CD4-positive, alpha-beta memory T cell (primary cell): ENCODE results near the gene DAZAP2. TPM values are rescaled to one million over a fixed set of nuclear protein-coding genes. Genes with fewer than 3 reads are reported as not detected.
"Not testable (repeated sequence)": the region's sequence is repeated elsewhere in the genome, so short reads cannot be mapped to it uniquely, and the experiment has no call there.

Experiments used
- CTCF ChIA-PET: fragments of 350-600 bp; sonication (Branson Sonifier 250); formaldehyde crosslinking; loops from one replicate; lab custom pipeline; 2021; ENCODE audit warnings: inconsistent platforms; ENCODE audit not compliant: partially characterized antibody; lab: Charles Lee
- POLR2A ChIA-PET: fragments of 350-600 bp; sonication (Branson Sonifier 250); formaldehyde crosslinking; loops from one replicate; lab custom pipeline; 2021; ENCODE audit not compliant: partially characterized antibody; lab: Charles Lee
- DNase-seq, 5 donors: peaks; one replicate each; pipeline versions ENCODE4 v3.0.0 to v3.0.0-alpha.2; 2020 to 2022; ENCODE audit warnings: mixed read lengths in 1 of 5
- H3K27ac ChIP-seq: one replicate; pipeline ENCODE4 v1.7.0; 2013; ENCODE audit warnings: low read depth, low read length
- H3K27me3 ChIP-seq: 2 replicates; pipeline ENCODE4 v1.7.0; 2013; ENCODE audit warnings: mild to moderate bottlenecking, low read length, moderate library complexity; ENCODE audit not compliant: insufficient read depth
- H3K36me3 ChIP-seq: 2 replicates; pipeline ENCODE4 v1.7.0; 2013; ENCODE audit warnings: mild to moderate bottlenecking, low read length, moderate library complexity; ENCODE audit not compliant: insufficient read depth
- H3K4me1 ChIP-seq: 2 replicates; pipeline ENCODE4 v1.7.0; 2013; ENCODE audit warnings: mild to moderate bottlenecking, low read length, moderate library complexity; ENCODE audit not compliant: insufficient read depth
- H3K4me3 ChIP-seq, 2 donors: one replicate each; pipeline ENCODE4 v1.7.0; 2013; ENCODE audit warnings: low read length in 2 of 2, mild to moderate bottlenecking in 1 of 2
- H3K9me3 ChIP-seq, 2 donors: one replicate each; pipeline ENCODE4 v1.7.0; 2013; ENCODE audit warnings: low read length in 2 of 2, control low read depth in 1 of 2; ENCODE audit not compliant: control insufficient read depth in 1 of 2
- H3K27ac Mint-ChIP-seq, 7 donors: one replicate each; pipeline ENCODE4 v1.8.0; 2020 to 2021; ENCODE audit warnings: mixed read lengths in 7 of 7, mild to moderate bottlenecking in 6 of 7, inconsistent platforms in 3 of 7, moderate library complexity in 3 of 7
- H3K27me3 Mint-ChIP-seq, 2 donors: one replicate each; pipeline ENCODE4 v1.8.0; 2020 to 2021; ENCODE audit warnings: mixed read lengths in 2 of 2
- H3K36me3 Mint-ChIP-seq, 2 donors: one replicate each; pipeline ENCODE4 v1.8.0; 2020 to 2021; ENCODE audit warnings: mixed read lengths in 2 of 2, inconsistent platforms in 1 of 2, mild to moderate bottlenecking in 1 of 2
- H3K4me1 Mint-ChIP-seq, 4 donors: one replicate each; pipeline ENCODE4 v1.8.0; 2020 to 2021; ENCODE audit warnings: mixed read lengths in 4 of 4, mild to moderate bottlenecking in 1 of 4
- H3K4me3 Mint-ChIP-seq, 8 donors: one replicate each; pipeline ENCODE4 v1.8.0; 2020 to 2021; ENCODE audit warnings: mixed read lengths in 8 of 8, mild to moderate bottlenecking in 7 of 8, moderate library complexity in 6 of 8, inconsistent platforms in 3 of 8
- H3K9me3 Mint-ChIP-seq, 8 donors: one replicate each; pipeline ENCODE4 v1.8.0; 2020 to 2021; ENCODE audit warnings: mixed read lengths in 8 of 8, mild to moderate bottlenecking in 5 of 8, inconsistent platforms in 3 of 8, moderate library complexity in 1 of 8
- intact Hi-C: fragments of 100-400 bp; cut with micrococcal nuclease; formaldehyde crosslinking; loops from one replicate; pipeline ENCODE4 v1.15.1; 2023
- polyA plus RNA-seq, 2 donors: library from polyadenylated mRNA; unstranded; fragments of 300-500 nt; fragmentation: Illumina TruSeq; gene quantifications; one replicate each; pipeline ENCODE4 v1.2.3, GENCODE V29; 2021
- total RNA-seq, 2 experiments: library from RNA; stranded (reverse); gene quantifications; one replicate each; pipeline ENCODE4 v1.2.3, GENCODE V29; 2021

DAZAP2 gene
- total and polyA plus RNA-seq, 4 experiments from 2014 or later: 275 to 2,333 (median 804) TPM

DNA sequence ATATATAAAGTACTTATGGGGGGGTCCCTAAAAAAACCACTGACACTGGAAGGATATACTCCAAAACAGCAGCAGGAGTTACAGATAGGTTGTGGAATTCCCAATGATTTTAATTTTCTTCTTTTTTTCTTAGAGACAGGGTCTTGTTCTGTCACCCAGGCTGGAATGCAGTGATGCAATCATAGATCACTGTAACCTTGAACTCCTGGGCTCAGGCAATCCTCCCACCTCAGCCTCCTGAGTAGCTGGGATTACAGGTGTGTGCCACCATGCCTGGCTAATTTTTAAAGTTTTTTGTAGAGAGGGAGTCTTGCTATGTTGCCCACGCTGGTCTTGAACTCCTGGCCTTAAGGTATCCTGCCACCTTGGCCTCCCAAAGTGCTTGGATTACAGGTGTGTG is 21.0 kb downstream of the DAZAP2 start:
- CTCF ChIA-PET: interaction anchor here (1.4 kb wide), 1 partner anchor 91 kb away, joined by 3 read pairs; no protein-coding TSS in a partner anchor
- H3K4me1 ChIP-seq, H3K27ac ChIP-seq, DNase-seq, POLR2A ChIA-PET, H3K9me3 Mint-ChIP-seq, H3K27me3 Mint-ChIP-seq, intact Hi-C loops, H3K36me3 ChIP-seq, H3K27me3 ChIP-seq, H3K9me3 ChIP-seq, H3K4me3 Mint-ChIP-seq, H3K4me3 ChIP-seq, H3K36me3 Mint-ChIP-seq: not testable (repeated sequence)
- Mint-ChIP-seq H3K27ac (peak overlapping the region in 1 of 7 donors; percentile 12), H3K4me1 (peaks cover 7 to 18% (median 11%) of the 10 kb centered on the region in 4 donors)

- no peaks in the 10 kb centered on the region for H3K27me3 Mint-ChIP-seq
- Histone ChIP-seq H3K27ac (no peak overlapping the region), H3K27me3 (no peaks in the 10 kb centered on the region), H3K9me3 (no peaks in the 10 kb centered on the region), H3K36me3 (no peaks in the 10 kb centered on the region), H3K4me3 (no peak overlapping the region), H3K4me1 (peaks cover 7% of the 10 kb centered on the region)
- H3K4me1 Mint-ChIP-seq: peaks cover 16 to 30% (median 20%) of the 10 kb centered on the region in 4 donors
- no peaks in the 10 kb centered on the region for H3K9me3 Mint-ChIP-seq
- POLR2A ChIA-PET: interaction anchor here (0.7 to 2.0 kb wide), 5 partner anchors 8 to 97 kb away, joined by 3 to 6 read pairs (median 5); partner anchors contain the start of genes DAZAP2 and SMAGP
- H3K36me3 Mint-ChIP-seq: peaks cover 2 to 4% of the 10 kb centered on the region in 2 donors
- peak overlapping the region in 4 of 7 donors; percentile 15 to 70 (median 45) for H3K27ac Mint-ChIP-seq
- intact Hi-C loops: no loop called here
- no peak for DNase-seq
- no peak overlapping the region for H3K4me3 Mint-ChIP-seq
- CTCF ChIA-PET: interaction anchor here (0.7 to 3.3 kb wide), 13 partner anchors 11 to 269 kb away, joined by 3 to 29 read pairs (median 4); no protein-coding TSS in a partner anchor
These were observed 24.1 kb downstream of the DAZAP2 start for GRCh38 chr12:51262758-51263177.

GRCh38 chr12:51263341-51263740 is 24.7 kb downstream of the DAZAP2 start:
- CTCF ChIA-PET: interaction anchor here (1.1 to 3.3 kb wide), 10 partner anchors 11 to 269 kb away, joined by 3 to 29 read pairs (median 4); no protein-coding TSS in a partner anchor
- DNase-seq: no peak
- Histone ChIP-seq H3K27ac (no peak overlapping the region), H3K4me3 (no peak overlapping the region), H3K27me3 (no peaks in the 10 kb centered on the region), H3K4me1 (peaks cover 7% of the 10 kb centered on the region), H3K9me3 (no peaks in the 10 kb centered on the region), H3K36me3 (no peaks in the 10 kb centered on the region)
- Mint-ChIP-seq H3K9me3 (no peaks in the 10 kb centered on the region), H3K4me3 (no peak overlapping the region), H3K27me3 (no peaks in the 10 kb centered on the region), H3K36me3 (peaks cover 2 to 4% of the 10 kb centered on the region in 2 donors), H3K4me1 (peaks cover 16 to 35% (median 20%) of the 10 kb centered on the region in 4 donors), H3K27ac (no peak overlapping the region)
- POLR2A ChIA-PET: interaction anchor here (0.6 to 2.0 kb wide), 4 partner anchors 19 to 78 kb away, joined by 3 to 6 read pairs (median 6); partner anchors contain the start of genes DAZAP2 and POU6F1
- intact Hi-C loops: no loop called here

DNA sequence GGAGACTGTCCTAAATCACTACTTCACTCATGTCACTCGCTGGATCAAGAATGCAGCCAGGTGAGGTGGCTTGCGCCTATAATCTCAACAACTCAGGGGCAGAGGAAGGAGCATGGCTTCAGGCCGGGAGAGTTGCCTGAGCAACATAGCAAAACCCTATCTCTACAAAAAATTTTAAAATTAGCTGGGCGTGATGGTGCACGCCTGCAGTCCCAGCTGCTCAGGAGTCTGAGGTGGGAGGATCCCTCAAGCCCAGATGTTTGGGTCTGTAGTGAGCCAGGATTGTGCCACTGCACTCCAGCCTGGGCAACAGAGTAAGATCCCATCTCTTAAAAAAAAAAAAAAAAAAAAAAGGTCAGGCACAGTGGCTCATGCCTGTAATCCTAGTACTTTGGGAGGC is 25.7 kb downstream of the DAZAP2 start:
- Mint-ChIP-seq H3K36me3 (peaks cover 2 to 4% of the 10 kb centered on the region in 2 donors), H3K4me3 (no peak overlapping the region), H3K27me3 (no peaks in the 10 kb centered on the region), H3K4me1 (peaks cover 21 to 42% (median 26%) of the 10 kb centered on the region in 4 donors), H3K27ac (peak overlapping the region in 1 of 7 donors; percentile 64), H3K9me3 (no peaks in the 10 kb centered on the region)
- Histone ChIP-seq H3K27me3 (no peaks in the 10 kb centered on the region), H3K36me3 (no peaks in the 10 kb centered on the region), H3K27ac (no peak overlapping the region), H3K4me3 (no peak overlapping the region), H3K9me3 (no peaks in the 10 kb centered on the region), H3K4me1 (peaks cover 13% of the 10 kb centered on the region)
- ChIA-PET POLR2A (no interaction called here), CTCF (interaction anchor here (0.7 to 3.3 kb wide), 4 partner anchors 56 to 86 kb away, joined by 3 to 29 read pairs (median 4); no protein-coding TSS in a partner anchor)
- intact Hi-C loops: no loop called here
- no peak for DNase-seq

GRCh38 chr12:51265024-51265423 is 26.4 kb downstream of the DAZAP2 start:
- Mint-ChIP-seq H3K36me3 (peaks cover 3 to 4% of the 10 kb centered on the region in 2 donors), H3K27ac (peak overlapping the region in 5 of 7 donors; percentile 5 to 43 (median 22)), H3K9me3 (no peaks in the 10 kb centered on the region), H3K4me1 (peaks cover 24 to 45% (median 29%) of the 10 kb centered on the region in 4 donors), H3K27me3 (no peaks in the 10 kb centered on the region), H3K4me3 (peak overlapping the region in 4 of 8 donors; percentile 11 to 60 (median 31))
- H3K36me3 ChIP-seq: no peaks in the 10 kb centered on the region
- no peaks in the 10 kb centered on the region for H3K27me3 ChIP-seq
- ChIA-PET POLR2A (no interaction called here), CTCF (interaction anchor here (0.7 to 3.3 kb wide), 2 partner anchors 77 to 85 kb away, joined by 4 to 29 read pairs; no protein-coding TSS in a partner anchor)
- peak in 4 of 5 donors; percentile 38 to 51 (median 49) for DNase-seq
- H3K4me3 ChIP-seq: no peak overlapping the region
- H3K9me3 ChIP-seq: no peaks in the 10 kb centered on the region
- intact Hi-C loops: no loop called here
- H3K27ac ChIP-seq: no peak overlapping the region
- peaks cover 16% of the 10 kb centered on the region for H3K4me1 ChIP-seq

- peaks cover 24% of the 10 kb centered on the region for H3K4me1 ChIP-seq
- Mint-ChIP-seq H3K36me3 (peaks cover 4 to 9% of the 10 kb centered on the region in 2 donors), H3K9me3 (no peaks in the 10 kb centered on the region), H3K4me1 (peaks cover 24 to 44% (median 30%) of the 10 kb centered on the region in 4 donors), H3K4me3 (peak overlapping the region; percentile 87 to 95 (median 90)), H3K27ac (peak overlapping the region; percentile 80 to 95 (median 90)), H3K27me3 (no peaks in the 10 kb centered on the region)
- H3K9me3 ChIP-seq: no peaks in the 10 kb centered on the region
- peak; percentile 53 to 59 (median 55) for DNase-seq
- CTCF ChIA-PET: interaction anchor here (0.8 to 5.6 kb wide), 15 partner anchors 8 to 262 kb away, joined by 3 to 199 read pairs (median 4); no protein-coding TSS in a partner anchor
- no peaks in the 10 kb centered on the region for H3K27me3 ChIP-seq
- POLR2A ChIA-PET: interaction anchor here (0.8 to 2.7 kb wide), 13 partner anchors 12 to 221 kb away, joined by 3 to 60 read pairs (median 4); partner anchors contain the start of genes DAZAP2, LETMD1 and POU6F1
- intact Hi-C loops: loop anchor here (1.0 kb wide), 3 partner anchors 72 to 263 kb away; no protein-coding TSS in a partner anchor
- H3K27ac ChIP-seq: no peak overlapping the region
- H3K4me3 ChIP-seq: peak overlapping the region in 1 of 2 donors; percentile 57
- H3K36me3 ChIP-seq: no peaks in the 10 kb centered on the region
These were observed 30.8 kb downstream of the DAZAP2 start for GRCh38 chr12:51269174-51270066.
